H1 (cell line): ENCODE results near the gene MAML3. TPM values are rescaled to one million over a fixed set of nuclear protein-coding genes. Genes with fewer than 3 reads are reported as not detected.

ENCODE experiments used
- CTCF ChIA-PET: fragments of 300-600 bp; sonication (Branson Sonifier 250); formaldehyde crosslinking; loops from one replicate; lab custom pipeline; 2021; ENCODE audit not compliant: partially characterized antibody; lab: Charles Lee
- POLR2A ChIA-PET: fragments of 300-600 bp; sonication (Branson Sonifier 250); formaldehyde crosslinking; loops from one replicate; lab custom pipeline; 2021; ENCODE audit warnings: inconsistent platforms; ENCODE audit not compliant: partially characterized antibody; lab: Charles Lee
- DNase-seq, 2 experiments: peaks; one replicate each; pipeline versions ENCODE4 v3.0.0 to v3.0.0-alpha.2; 2010 to 2022; ENCODE audit warnings: low spot score in 2 of 2, low read depth in 1 of 2, mixed read lengths in 1 of 2
- FAIRE-seq: peaks from 2 replicates; lab custom pipeline; 2011; peaks lifted over from hg19 to GRCh38; lab: Jason Lieb, UNC
- H2AFZ ChIP-seq: 2 replicates; pipeline ENCODE4 v1.8.1; 2012; ENCODE audit warnings: low read length, inconsistent platforms
- H2AK5ac ChIP-seq: 2 replicates; pipeline ENCODE4 v1.6.1; 2013; ENCODE audit warnings: low read depth, low read length
- H2BK120ac ChIP-seq: replicated peaks from 2 replicates; pipeline ENCODE3; 2013; ENCODE audit warnings: low read depth, low read length, inconsistent platforms
- H2BK12ac ChIP-seq: 2 replicates; pipeline ENCODE4 v1.6.1; 2013; ENCODE audit warnings: low read depth, low read length
- H2BK15ac ChIP-seq: 2 replicates; pipeline ENCODE4 v1.6.1; 2013; ENCODE audit warnings: low read length
- H2BK20ac ChIP-seq: 2 replicates; pipeline ENCODE4 v1.6.1; 2013; ENCODE audit warnings: low read length
- H2BK5ac ChIP-seq: 2 replicates; pipeline ENCODE4 v1.6.1; 2013; ENCODE audit warnings: low read depth, low read length
- H3K14ac ChIP-seq: 2 replicates; pipeline ENCODE4 v1.6.1; 2013; ENCODE audit warnings: inconsistent platforms; ENCODE audit not compliant: insufficient read length
- H3K18ac ChIP-seq: 2 replicates; pipeline ENCODE4 v1.6.1; 2013; ENCODE audit warnings: low read length; ENCODE audit errors: extremely low read depth
- H3K23ac ChIP-seq: 2 replicates; pipeline ENCODE4 v1.6.1; 2013; ENCODE audit warnings: inconsistent platforms; ENCODE audit not compliant: insufficient read length
- H3K23me2 ChIP-seq: 2 replicates; pipeline ENCODE4 v1.6.1; 2013; ENCODE audit warnings: low read depth, low read length
- H3K27ac ChIP-seq: 2 replicates; pipeline ENCODE4 v1.6.1; 2011; ENCODE audit warnings: low read depth, low read length, inconsistent platforms
- H3K27me3 ChIP-seq, 4 experiments: replicated peaks in 1 of 4; 1 replicate in 1 of 4; 2 replicates in 3 of 4; pipeline versions ENCODE4 v1.6.1 to v1.8.1; 2011 to 2013; ENCODE audit warnings: low read length in 3 of 4, mild to moderate bottlenecking in 3 of 4, inconsistent platforms in 2 of 4, mixed read lengths in 2 of 4, moderate library complexity in 1 of 4; ENCODE audit not compliant: control insufficient read depth in 3 of 4, insufficient read depth in 3 of 4; ENCODE audit errors: extremely low read depth in 1 of 4
- H3K36me3 ChIP-seq, 4 experiments: 2 replicates each; pipeline versions ENCODE4 v1.6.1 to v1.8.1; 2011 to 2013; ENCODE audit warnings: mild to moderate bottlenecking in 4 of 4, low read length in 3 of 4, moderate library complexity in 2 of 4, control low read depth in 1 of 4, inconsistent platforms in 1 of 4; ENCODE audit not compliant: insufficient read depth in 4 of 4, control insufficient read depth in 2 of 4
- H3K4ac ChIP-seq: replicated peaks from 2 replicates; pipeline ENCODE3; 2013; ENCODE audit warnings: low read length, low read depth, mixed read lengths, inconsistent platforms; ENCODE audit not compliant: insufficient read length
- H3K4me1 ChIP-seq, 4 experiments: replicated peaks in 1 of 4; 1 replicate in 1 of 4; 2 replicates in 3 of 4; pipeline versions ENCODE4 v1.6.1 to v1.8.1; 2011 to 2013; ENCODE audit warnings: low read length in 3 of 4, inconsistent platforms in 2 of 4, mixed read lengths in 1 of 4; ENCODE audit not compliant: insufficient read depth in 4 of 4, control insufficient read depth in 3 of 4
- H3K4me2 ChIP-seq, 2 experiments: 2 replicates each; pipeline versions ENCODE4 v1.6.1 to v1.8.1; 2011 to 2013; ENCODE audit warnings: low read depth in 2 of 2, low read length in 2 of 2, control low read depth in 1 of 2, inconsistent platforms in 1 of 2, mild to moderate bottlenecking in 1 of 2; ENCODE audit not compliant: insufficient read depth in 1 of 2
- H3K4me3 ChIP-seq, 4 experiments: fragments of 200-600, 300-600 bp in 1 of 4; sonication (generic), shearing (Covaris generic), sonication (Bioruptor Twin) in 1 of 4; 2 replicates each; pipeline versions ENCODE4 v1.5.1 to v1.8.1; 2011 to 2016; ENCODE audit warnings: low read length in 4 of 4, low read depth in 3 of 4, control low read depth in 2 of 4, inconsistent platforms in 2 of 4, mild to moderate bottlenecking in 2 of 4, mixed read lengths in 1 of 4, moderate library complexity in 1 of 4; ENCODE audit not compliant: insufficient read depth in 2 of 4; ENCODE audit errors: extremely low read depth in 1 of 4
- H3K56ac ChIP-seq: replicated peaks from 2 replicates; pipeline ENCODE3; 2013; ENCODE audit warnings: low read depth, mild to moderate bottlenecking, mixed read lengths, low read length, inconsistent platforms; ENCODE audit not compliant: insufficient read length
- H3K79me1 ChIP-seq: 2 replicates; pipeline ENCODE4 v1.6.1; 2013; ENCODE audit warnings: low read depth, low read length, control low read depth
- H3K79me2 ChIP-seq, 2 experiments: 2 replicates each; pipeline versions ENCODE4 v1.6.1 to v1.8.1; 2012 to 2013; ENCODE audit warnings: low read length in 2 of 2, mild to moderate bottlenecking in 2 of 2, inconsistent platforms in 1 of 2; ENCODE audit not compliant: insufficient read depth in 2 of 2, control insufficient read depth in 1 of 2
- H3K9ac ChIP-seq, 4 experiments: replicated peaks in 1 of 4; 1 replicate in 1 of 4; 2 replicates in 3 of 4; pipeline versions ENCODE4 v1.6.1 to v1.8.1; 2011 to 2013; ENCODE audit warnings: low read depth in 3 of 4, low read length in 3 of 4, control low read depth in 2 of 4, mild to moderate bottlenecking in 2 of 4, moderate library complexity in 2 of 4, inconsistent platforms in 1 of 4; ENCODE audit errors: extremely low read depth in 1 of 4
- H3K9me3 ChIP-seq, 2 experiments: 2 replicates each; pipeline versions ENCODE4 v1.6.1 to v1.8.1; 2012 to 2013; ENCODE audit warnings: mild to moderate bottlenecking in 2 of 2, moderate library complexity in 2 of 2, control low read depth in 1 of 2, inconsistent platforms in 1 of 2, low read depth in 1 of 2, low read length in 1 of 2, mixed read lengths in 1 of 2; ENCODE audit not compliant: insufficient read depth in 2 of 2
- H4K20me1 ChIP-seq, 2 experiments: replicated peaks in 1 of 2; 2 replicates each; pipeline versions ENCODE3 to v1.8.1; 2011 to 2013; ENCODE audit warnings: inconsistent platforms in 2 of 2, low read length in 2 of 2, mild to moderate bottlenecking in 1 of 2; ENCODE audit not compliant: insufficient read depth in 2 of 2, control insufficient read depth in 1 of 2
- H4K5ac ChIP-seq: 2 replicates; pipeline ENCODE4 v1.6.1; 2013; ENCODE audit warnings: low read length, low read depth, mixed read lengths, inconsistent platforms; ENCODE audit not compliant: insufficient read length
- H4K8ac ChIP-seq: 2 replicates; pipeline ENCODE4 v1.8.0; 2013; ENCODE audit warnings: mild to moderate bottlenecking, moderate library complexity, low read length, inconsistent platforms; ENCODE audit not compliant: insufficient read depth; ENCODE audit errors: extremely low read depth
- H4K91ac ChIP-seq: replicated peaks from 2 replicates; pipeline ENCODE3; 2013; ENCODE audit warnings: low read length, mixed read lengths, inconsistent platforms; ENCODE audit not compliant: insufficient read length
- CTBP2 ChIP-seq: IDR thresholded peaks from 2 replicates; pipeline ENCODE4 v1.7.0; 2011; ENCODE audit warnings: borderline replicate concordance, mild to moderate bottlenecking, moderate library complexity, mixed read lengths, low read length; ENCODE audit not compliant: insufficient read depth, insufficient read length
- JUND ChIP-seq: IDR thresholded peaks from 2 replicates; pipeline ENCODE4 v1.6.1; 2011; ENCODE audit warnings: mild to moderate bottlenecking, improper control_type of control experiment, low read length
- KDM5A ChIP-seq: fragments of 200-600 bp; IDR thresholded peaks from 2 replicates; pipeline ENCODE4 v1.7.1; 2012; ENCODE audit warnings: mild to moderate bottlenecking, low read length, inconsistent platforms, mixed read lengths
- POU5F1 ChIP-seq: IDR thresholded peaks from 2 replicates; pipeline ENCODE4 v1.6.1; 2011; ENCODE audit warnings: low read depth, mild to moderate bottlenecking, low read length, moderate library complexity
- SAP30 ChIP-seq: fragments of 300-600 bp; sonication (generic); IDR thresholded peaks from 2 replicates; pipeline ENCODE4 v1.7.1; 2012; ENCODE audit warnings: low read length, moderate library complexity, mild to moderate bottlenecking, inconsistent platforms; ENCODE audit not compliant: insufficient read depth, insufficient replicate concordance
- SP4 ChIP-seq: IDR thresholded peaks from 2 replicates; pipeline ENCODE4 v1.6.1; 2012; ENCODE audit warnings: low read length, inconsistent platforms
- WGBS, 2 experiments: shearing (Covaris generic) in 1 of 2; methylation state at CpG; one replicate each; pipeline versions ENCODE4 v1.1.6 to v1.1.7; 2013 to 2015; ENCODE audit warnings: low lambda C conversion rate in 2 of 2, mixed read lengths in 2 of 2, inconsistent platforms in 1 of 2, low coverage in 1 of 2, missing lambda C conversion rate in 1 of 2; ENCODE audit not compliant: insufficient replicate concordance in 2 of 2, insufficient coverage in 1 of 2, insufficient read length in 1 of 2; ENCODE audit errors: extremely low coverage in 1 of 2, missing lambda C conversion rate in 1 of 2; 5-methylcytosine and 5-hydroxymethylcytosine counted together
- polyA plus RNA-seq, 7 experiments: library from polyadenylated mRNA; depleted of rRNA in 3 of 7; stranded (reverse) in 5 of 7; unstranded in 2 of 7; fragments of >200 nt in 5 of 7; fragments of 200-250 nt in 2 of 7; gene quantifications; 1 replicate in 5 of 7; 2 replicates in 1 of 7; 4 replicates in 1 of 7; pipeline versions ENCODE4 v1.2.1 to v1.2.3, GENCODE V29; 2011 to 2013; ENCODE audit warnings: missing spikeins in 2 of 7, mixed read lengths in 2 of 7
- total RNA-seq: library from RNA; stranded (reverse); fragmentation: NEBNext Ultra II Directional; extraction: Animal tissue kit (Norgen Biotek cat#: 25700); gene quantifications from 2 replicates; pipeline ENCODE4 v1.2.1, GENCODE V29; 2021
- TF ChIP-seq, protein P1 (sequence below): IDR thresholded peaks from 2 replicates; pipeline ENCODE4 v1.6.1; 2012; ENCODE audit warnings: inconsistent platforms

Gene MAML3
- total and polyA plus RNA-seq, 2 of the 8 experiments (the other 6 are each of a cell fraction or from before 2014, with no cell fraction given), result 2.1 to 5.7 TPM

DNA sequence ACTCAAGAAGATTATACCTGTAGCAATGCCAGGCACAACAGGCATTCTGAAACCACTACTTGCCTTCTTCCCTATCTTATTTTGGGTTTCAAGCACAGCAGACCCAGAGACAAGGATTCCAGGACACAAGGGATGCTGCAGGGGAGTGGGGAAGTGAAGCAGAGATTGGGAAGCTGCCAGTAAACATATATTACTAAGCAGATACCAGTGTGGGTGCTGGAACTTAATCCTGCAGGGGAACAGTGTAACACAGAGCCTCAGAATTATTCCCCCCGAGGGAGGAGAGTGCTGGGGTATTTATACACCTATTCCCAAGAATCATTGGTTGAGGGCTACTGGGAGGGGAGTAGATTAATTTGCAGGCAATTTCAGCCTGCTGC is 33.3 kb upstream of the MAML3 start:
- H2BK20ac ChIP-seq, result no peak overlapping the region
- no peak overlapping the region for H3K23ac ChIP-seq
- no peaks in the 10 kb centered on the region for H3K4me1 ChIP-seq
- no peak overlapping the region for H2BK15ac ChIP-seq
- no peak overlapping the region for H3K18ac ChIP-seq
- H3K36me3 ChIP-seq, result no peaks in the 10 kb centered on the region
- WGBS, 2 experiments, result 90% methylated on average over 1 of the region's 1 CpG; no CpG with 5 or more reads in 1 of the 2 experiments
- no peak overlapping the region for H3K4me3 ChIP-seq
- H2AFZ ChIP-seq, result no peak overlapping the region
- CTCF ChIA-PET, result interaction anchor here (0.6 to 1.6 kb wide), 4 partner anchors 8 to 367 kb away, joined by 3 to 5 read pairs (median 4); no protein-coding TSS in a partner anchor
- H3K27ac ChIP-seq, result no peak overlapping the region
- no peak for FAIRE-seq
- no peak overlapping the region for H4K5ac ChIP-seq
- H3K4me2 ChIP-seq, result no peak overlapping the region
- H3K9me3 ChIP-seq, result no peaks in the 10 kb centered on the region
- no peak for DNase-seq
- H3K56ac ChIP-seq, result no peak overlapping the region
- H2BK12ac ChIP-seq, result no peak overlapping the region
- no peak overlapping the region for H3K9ac ChIP-seq
- H3K79me2 ChIP-seq, result no peaks in the 10 kb centered on the region
- no peak overlapping the region for H3K4ac ChIP-seq
- no peak overlapping the region for H2BK5ac ChIP-seq
- H2BK120ac ChIP-seq, result no peak overlapping the region
- H3K23me2 ChIP-seq, result no peaks in the 10 kb centered on the region
- H3K14ac ChIP-seq, result no peak overlapping the region
- no peak overlapping the region for H4K8ac ChIP-seq
- no peak overlapping the region for H2AK5ac ChIP-seq
- POLR2A ChIA-PET, result interaction anchor here (1.2 to 1.4 kb wide), 2 partner anchors 50 to 65 kb away, joined by 3 to 4 read pairs; no protein-coding TSS in a partner anchor
- no peak overlapping the region for H4K91ac ChIP-seq
- H3K79me1 ChIP-seq, result no peaks in the 10 kb centered on the region
- no peaks in the 10 kb centered on the region for H4K20me1 ChIP-seq
- H3K27me3 ChIP-seq, result no peaks in the 10 kb centered on the region
- TF ChIP-seq SAP30 (no peak), JUND (no peak), POU5F1 (no peak), CTBP2 (no peak), KDM5A (no peak), SP4 (no peak)
- TF ChIP-seq, protein P1, sequence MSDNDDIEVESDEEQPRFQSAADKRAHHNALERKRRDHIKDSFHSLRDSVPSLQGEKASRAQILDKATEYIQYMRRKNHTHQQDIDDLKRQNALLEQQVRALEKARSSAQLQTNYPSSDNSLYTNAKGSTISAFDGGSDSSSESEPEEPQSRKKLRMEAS, result no peak
